Heart left ventricle (tissue), 13 donors: ENCODE measurements around the gene FKBP7.

Source experiments
- CTCF ChIP-seq, 12 donors: fragments of 200-600 bp; sonication (generic) in 4 of 12; IDR thresholded peaks; one replicate each; pipeline versions ENCODE4 v1.5.0 to v1.8.0; 2018 to 2022; ENCODE audit warnings: antibody characterized with exemption in 12 of 12, mild to moderate bottlenecking in 5 of 12
- POLR2A ChIP-seq, 2 donors: fragments of 450-650 bp; IDR thresholded peaks; one replicate each; pipeline ENCODE4 v1.6.1; 2017; ENCODE audit warnings: antibody characterized with exemption in 2 of 2, mild to moderate bottlenecking in 2 of 2, moderate library complexity in 2 of 2
- donor health status: ischemic (EF 13 %, LVEDD 7.1; RV severe dilation, severe dysfunction).
- donor health status: DM: no; HTN: yes; CAD: no.
- donor health status: DM: no; HTN: no; CAD: no.
- donor health status: ischemic (EF 25% LVEDD 6.9; RV normal size, moderate dysfunction).
- donor health status: ischemic (EF 25% LVEDD 5.7; RV mildly dilated, moderate dysfunction).
- donor health status: ischemic (EF 35%, LVEDD 5.7; RV mildly dilated, moderate dysfunction).
- donor health status: nonischemic (EF 11% LVEDD 7.7; RV severe dilation, severe dysfunction).
- donor health status: DM: yes; HTN: yes; CAD: no.
- donor health status: PGD.
- donor health status: ischemic (EF 29% LVEDD 5.4; RV normal size, mild dysfunction).
- donor health status: nonischemic (EF 23%, LVEDD 6.1; RV moderate dilation, normal function).

GRCh38 chr2:178499640-178500039 is 21.2 kb upstream of the FKBP7 start:
- no peak for TF ChIP-seq CTCF (IDR thresholded peaks at IDR 0.05)
- TF ChIP-seq POLR2A (IDR thresholded peaks at IDR 0.05): no peak
